A673 (cell line): ENCODE data around the gene ATP6V1G1. TPM values are rescaled to one million over a fixed set of nuclear protein-coding genes. Genes with fewer than 3 reads are reported as not detected.

Experiments used
- BruUV-seq: library from RNA; stranded (reverse); fragments of 400-500 nt; replicated peaks from 2 replicates; lab custom pipeline; 2021; lab: Mats Ljungman, UMichigan
- CTCF ChIA-PET: fragments of 300-600 bp; sonication (Branson Sonifier 250); formaldehyde crosslinking; loops from one replicate; lab custom pipeline; 2022; ENCODE audit warnings: antibody characterized with exemption; lab: Charles Lee
- POLR2A ChIA-PET: fragments of 300-600 bp; sonication (Branson Sonifier 250); formaldehyde crosslinking; loops from one replicate; lab custom pipeline; 2022; ENCODE audit warnings: antibody characterized with exemption; ENCODE audit not compliant: low non-redundant PET; lab: Charles Lee
- DNase-seq: peaks from one replicate; pipeline ENCODE4 v3.0.0-alpha.2; 2015; ENCODE audit warnings: low spot score
- H3K27ac ChIP-seq: fragments of 200-600 bp; sonication (generic); 2 replicates; pipeline ENCODE4 v1.5.1; 2016; ENCODE audit warnings: mixed run types, low read depth, mild to moderate bottlenecking, mixed read lengths, antibody characterized with exemption, low read length; ENCODE audit not compliant: poor library complexity, severe bottlenecking
- H3K27me3 ChIP-seq: fragments of 200-600 bp; sonication (generic); replicated peaks from 2 replicates; pipeline ENCODE4 v1.6.1; 2017; ENCODE audit warnings: mixed run types, low read depth, mild to moderate bottlenecking, mixed read lengths, antibody characterized with exemption, low read length; ENCODE audit not compliant: insufficient read depth, poor library complexity
- H3K36me3 ChIP-seq: fragments of 200-600 bp; sonication (generic); 2 replicates; pipeline ENCODE4 v1.6.1; 2016; ENCODE audit warnings: mixed run types, mild to moderate bottlenecking, mixed read lengths, antibody characterized with exemption, low read length; ENCODE audit not compliant: insufficient read depth, poor library complexity, severe bottlenecking
- H3K4me1 ChIP-seq: fragments of 200-600 bp; sonication (generic); 2 replicates; pipeline ENCODE4 v1.6.1; 2017; ENCODE audit warnings: mixed run types, mild to moderate bottlenecking, mixed read lengths, antibody characterized with exemption, low read length; ENCODE audit not compliant: insufficient read depth, poor library complexity, severe bottlenecking
- H3K4me3 ChIP-seq: fragments of 200-600 bp; sonication (generic); 2 replicates; pipeline ENCODE4 v1.5.1; 2016; ENCODE audit warnings: low read depth, mixed run types, mild to moderate bottlenecking, mixed read lengths, low read length; ENCODE audit not compliant: poor library complexity, severe bottlenecking
- H3K9me3 ChIP-seq: fragments of 200-600 bp; sonication (generic); 2 replicates; pipeline ENCODE4 v1.6.1; 2016; ENCODE audit warnings: mixed run types, low read depth, mild to moderate bottlenecking, mixed read lengths, antibody characterized with exemption, low read length; ENCODE audit not compliant: poor library complexity, severe bottlenecking
- EZH2 ChIP-seq: fragments of 200-600 bp; sonication (generic); IDR thresholded peaks from 2 replicates; pipeline ENCODE4 v1.6.1; 2017; ENCODE audit warnings: borderline replicate concordance, low read depth, mild to moderate bottlenecking, mixed read lengths, antibody characterized with exemption, low read length; ENCODE audit not compliant: poor library complexity, severe bottlenecking
- intact Hi-C: fragments of 100-400 bp; cut with micrococcal nuclease; formaldehyde crosslinking; loops from one replicate; pipeline ENCODE4 v1.10.0; 2022; ENCODE audit not compliant: unreplicated experiment
- total RNA-seq: library from RNA; stranded (reverse); gene quantifications from 2 replicates; pipeline ENCODE4 v1.2.3, GENCODE V29; 2021
- TF ChIP-seq, protein P1 (sequence below): fragments of 300-800, 200-600 bp; sonication (generic); conservative IDR thresholded peaks from 2 replicates; pipeline ENCODE4 v1.5.1; 2017; ENCODE audit warnings: low read depth, mild to moderate bottlenecking, antibody characterized with exemption, low read length, moderate library complexity, mixed read lengths

Gene ATP6V1G1
- total RNA-seq, 1 experiment from 2014 or later, result 132 TPM

DNA sequence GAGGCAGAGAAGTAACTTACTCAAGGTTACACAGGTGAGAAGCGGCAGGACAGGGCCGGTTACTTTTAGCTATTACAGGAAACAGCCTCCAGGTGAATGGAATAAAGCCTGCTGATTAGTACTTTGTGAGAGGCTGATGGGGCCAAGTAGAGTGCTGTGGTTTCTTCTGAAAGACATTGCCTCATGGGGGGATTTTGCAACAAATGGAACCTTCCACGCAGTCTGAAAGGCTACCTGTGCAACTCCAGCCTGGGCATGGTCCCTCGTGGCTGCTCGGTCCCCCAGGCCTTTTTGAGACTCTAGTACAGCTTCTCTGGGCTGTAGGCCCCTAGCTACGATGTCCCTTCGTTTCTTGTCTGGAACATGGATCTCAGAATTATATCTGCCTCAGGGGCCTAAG, 25.5 kb downstream of the ATP6V1G1 start:
- Histone ChIP-seq H3K36me3 (peaks cover 7% of the 10 kb centered on the region), H3K4me1 (peaks cover 9% of the 10 kb centered on the region), H3K9me3 (no peaks in the 10 kb centered on the region), H3K27me3 (no peaks in the 10 kb centered on the region), H3K27ac (no peak overlapping the region), H3K4me3 (no peak overlapping the region)
- intact Hi-C loops, result no loop called here
- TSS peak; percentile 26 for BruUV-seq
- CTCF ChIA-PET, result no interaction called here
- no peak for TF ChIP-seq EZH2
- TF ChIP-seq, protein P1, sequence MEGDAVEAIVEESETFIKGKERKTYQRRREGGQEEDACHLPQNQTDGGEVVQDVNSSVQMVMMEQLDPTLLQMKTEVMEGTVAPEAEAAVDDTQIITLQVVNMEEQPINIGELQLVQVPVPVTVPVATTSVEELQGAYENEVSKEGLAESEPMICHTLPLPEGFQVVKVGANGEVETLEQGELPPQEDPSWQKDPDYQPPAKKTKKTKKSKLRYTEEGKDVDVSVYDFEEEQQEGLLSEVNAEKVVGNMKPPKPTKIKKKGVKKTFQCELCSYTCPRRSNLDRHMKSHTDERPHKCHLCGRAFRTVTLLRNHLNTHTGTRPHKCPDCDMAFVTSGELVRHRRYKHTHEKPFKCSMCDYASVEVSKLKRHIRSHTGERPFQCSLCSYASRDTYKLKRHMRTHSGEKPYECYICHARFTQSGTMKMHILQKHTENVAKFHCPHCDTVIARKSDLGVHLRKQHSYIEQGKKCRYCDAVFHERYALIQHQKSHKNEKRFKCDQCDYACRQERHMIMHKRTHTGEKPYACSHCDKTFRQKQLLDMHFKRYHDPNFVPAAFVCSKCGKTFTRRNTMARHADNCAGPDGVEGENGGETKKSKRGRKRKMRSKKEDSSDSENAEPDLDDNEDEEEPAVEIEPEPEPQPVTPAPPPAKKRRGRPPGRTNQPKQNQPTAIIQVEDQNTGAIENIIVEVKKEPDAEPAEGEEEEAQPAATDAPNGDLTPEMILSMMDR, result no peak
- no peak for DNase-seq
- POLR2A ChIA-PET, result no interaction called here

DNA sequence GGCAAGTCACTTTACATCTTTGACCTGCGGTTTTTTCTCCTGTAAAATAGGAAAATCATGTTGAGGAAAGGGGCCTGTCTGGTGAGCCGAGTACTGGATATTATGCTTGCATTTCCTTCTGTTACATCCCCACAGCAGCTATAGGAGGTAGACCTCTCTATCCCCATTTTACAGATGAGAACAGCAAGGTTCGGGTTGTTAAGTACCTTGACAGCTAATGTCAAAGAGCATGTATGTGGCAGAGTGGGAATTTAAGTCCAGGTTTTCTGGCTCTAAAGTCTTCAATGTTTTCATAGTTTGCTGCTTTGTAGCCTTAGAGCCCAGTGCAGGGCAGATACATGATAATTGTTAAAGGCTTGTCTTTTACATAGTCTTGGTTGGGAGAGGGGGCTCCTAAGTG, 26.4 kb downstream of the ATP6V1G1 start:
- peaks cover 9% of the 10 kb centered on the region for H3K4me1 ChIP-seq
- no TSS peak for BruUV-seq
- ChIA-PET POLR2A (no interaction called here), CTCF (no interaction called here)
- intact Hi-C loops, result no loop called here
- TF ChIP-seq, protein P1, result no peak
- no peak for TF ChIP-seq EZH2
- H3K27ac ChIP-seq, result no peak overlapping the region
- no peaks in the 10 kb centered on the region for H3K9me3 ChIP-seq
- no peak for DNase-seq
- peaks cover 12% of the 10 kb centered on the region for H3K36me3 ChIP-seq
- no peaks in the 10 kb centered on the region for H3K27me3 ChIP-seq
- no peak overlapping the region for H3K4me3 ChIP-seq

DNA sequence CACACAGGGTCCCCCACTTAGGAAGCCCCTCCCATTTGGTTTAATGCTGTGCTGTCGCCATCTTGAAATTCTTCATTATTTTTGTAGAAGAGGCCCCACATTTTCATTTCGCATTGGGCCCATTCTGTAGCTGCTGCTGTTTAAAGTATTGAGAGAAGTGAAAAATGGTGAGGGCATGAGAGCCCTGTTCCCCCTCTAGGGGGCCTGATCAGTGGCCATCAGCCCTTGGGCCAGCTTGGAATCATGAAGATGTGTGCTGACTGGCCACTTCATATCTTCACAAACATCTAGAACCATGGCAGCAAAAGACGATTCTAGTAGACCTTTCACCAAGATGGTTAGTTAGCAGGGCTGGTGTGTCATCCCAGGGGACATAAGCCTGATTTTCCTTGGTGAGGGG, 26.8 kb downstream of the ATP6V1G1 start:
- CTCF ChIA-PET, result no interaction called here
- no peak for DNase-seq
- Histone ChIP-seq H3K4me1 (peaks cover 9% of the 10 kb centered on the region), H3K27me3 (no peaks in the 10 kb centered on the region), H3K4me3 (no peak overlapping the region), H3K36me3 (peaks cover 12% of the 10 kb centered on the region), H3K27ac (no peak overlapping the region), H3K9me3 (no peaks in the 10 kb centered on the region)
- POLR2A ChIA-PET, result no interaction called here
- BruUV-seq, result no TSS peak
- no peak for TF ChIP-seq EZH2
- TF ChIP-seq, protein P1, result 0 out of 2 replicates have a peak, but pooled peaks have one; percentile 12
- intact Hi-C loops, result no loop called here
